Measurements from ENCODE around the gene SLC37A1.

SLC37A1 gene

DNA sequence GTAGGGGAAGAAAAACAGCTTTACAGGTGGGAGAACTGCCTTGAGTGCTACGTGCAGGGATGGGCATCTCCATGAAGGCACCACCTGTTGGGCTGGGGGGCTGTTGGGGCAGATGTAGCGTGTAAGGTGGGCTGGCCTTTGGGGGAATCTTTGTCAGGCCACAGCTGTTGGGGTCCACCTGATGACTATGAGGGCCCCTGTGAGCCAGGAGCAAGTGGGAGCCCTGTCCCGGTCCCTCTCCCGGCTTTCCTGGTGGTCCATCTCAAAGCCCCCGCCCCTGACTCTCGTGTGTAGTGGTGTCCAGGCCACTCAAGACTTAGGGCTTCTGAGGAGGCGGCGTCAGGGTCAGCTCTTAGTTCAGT lies 13.5 kb downstream of the SLC37A1 start:
- TF ChIP-seq ZFX (IDR thresholded peaks at IDR 0.05; ENCODE audit: borderline replicate concordance) (no peak), CTCF (IDR thresholded peaks at IDR 0.05) (no peak)
- no peak overlapping the region for H3K27ac ChIP-seq

GRCh38 chr21:42527489-42528158 lies 14.0 kb downstream of the SLC37A1 start:
- TF ChIP-seq ZFX (IDR thresholded peaks at IDR 0.05; ENCODE audit: borderline replicate concordance) (no peak), CTCF (IDR thresholded peaks at IDR 0.05) (no peak)
- no peak overlapping the region for H3K27ac ChIP-seq

DNA sequence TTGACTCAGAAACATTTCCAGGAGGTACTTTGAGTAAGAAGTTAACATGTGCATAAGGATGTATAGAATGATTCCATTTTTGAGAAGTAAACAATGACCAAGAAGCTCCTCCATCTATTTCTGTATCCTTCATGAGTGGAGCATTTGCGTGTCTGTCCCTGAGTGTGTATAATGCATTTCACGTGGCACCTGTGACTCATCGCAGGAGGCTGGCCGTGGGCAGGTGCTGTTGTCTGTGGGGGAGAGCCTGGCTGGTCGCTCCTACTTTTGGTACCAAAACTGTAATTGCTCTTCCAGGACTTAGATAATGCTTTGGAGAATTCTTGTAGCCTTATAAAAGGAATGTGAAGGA lies 16.5 kb downstream of the SLC37A1 start:
- no peak for TF ChIP-seq ZFX (IDR thresholded peaks at IDR 0.05; ENCODE audit: borderline replicate concordance)
- TF ChIP-seq CTCF (IDR thresholded peaks at IDR 0.05): no peak
- no peak overlapping the region for H3K27ac ChIP-seq

DNA sequence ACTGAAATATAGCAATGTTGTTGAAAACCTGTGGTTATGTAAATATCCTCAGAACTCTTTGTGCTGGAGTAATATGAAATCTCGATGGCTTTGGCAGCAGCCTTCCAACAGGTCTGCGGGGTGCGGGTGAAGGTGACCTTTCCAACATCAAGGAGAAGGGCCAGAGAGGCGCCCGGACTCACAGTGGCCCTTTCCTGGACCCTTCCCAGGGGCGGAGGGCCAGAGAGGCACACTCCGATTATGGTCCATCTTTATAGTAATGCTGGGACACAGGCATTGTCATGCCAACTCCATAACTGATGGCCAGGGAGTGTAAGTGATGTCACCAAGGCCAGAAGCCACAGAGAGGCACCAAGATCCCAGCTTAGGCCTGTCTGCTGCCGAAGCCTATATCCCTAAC lies 18.1 kb downstream of the SLC37A1 start:
- no peak overlapping the region for H3K27ac ChIP-seq
- no peak for TF ChIP-seq ZFX (IDR thresholded peaks at IDR 0.05; ENCODE audit: borderline replicate concordance)
- no peak for TF ChIP-seq CTCF (IDR thresholded peaks at IDR 0.05)

DNA sequence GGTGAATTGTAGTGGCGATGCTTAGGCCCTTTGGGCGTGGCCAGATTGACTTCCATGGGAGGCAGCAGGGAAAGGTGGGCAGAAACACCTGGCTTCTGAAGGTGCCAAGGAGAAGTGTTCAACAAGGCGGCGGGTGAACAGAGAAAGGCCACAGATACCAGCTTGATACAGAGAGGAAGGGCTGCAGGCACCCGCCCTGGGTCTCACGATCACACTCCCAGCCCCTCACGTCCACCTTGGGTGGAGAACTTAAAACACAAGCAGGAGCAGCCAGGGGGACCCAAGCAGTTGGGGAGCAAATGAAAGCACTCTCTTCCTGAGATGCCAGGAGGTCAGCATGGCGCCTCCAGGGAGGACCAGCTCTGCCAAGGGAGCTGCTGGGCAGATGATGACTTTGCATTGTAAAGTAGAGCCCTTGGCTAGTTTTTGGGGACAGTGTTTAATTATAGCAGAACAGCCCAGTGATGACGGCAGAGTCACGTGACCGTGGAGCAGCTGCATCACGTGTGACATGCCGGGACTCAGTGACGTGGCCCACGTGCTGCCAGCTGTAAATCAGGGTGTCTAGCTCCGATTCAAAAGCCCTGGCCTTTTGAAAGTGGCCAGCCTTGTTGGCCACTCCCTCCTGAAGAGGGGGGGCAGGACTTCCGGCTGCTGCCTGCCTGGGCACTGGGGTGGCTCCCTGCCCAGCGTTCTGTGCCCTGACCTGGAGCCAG lies 19.0 kb downstream of the SLC37A1 start:
- no peak for TF ChIP-seq CTCF (IDR thresholded peaks at IDR 0.05)
- no peak for TF ChIP-seq ZFX (IDR thresholded peaks at IDR 0.05; ENCODE audit: borderline replicate concordance)
- no peak overlapping the region for H3K27ac ChIP-seq

- no peak overlapping the region for H3K27ac ChIP-seq
- TF ChIP-seq ZFX (IDR thresholded peaks at IDR 0.05; ENCODE audit: borderline replicate concordance) (no peak), CTCF (IDR thresholded peaks at IDR 0.05) (no peak)
Measured at GRCh38 chr21:42533306-42533962, 19.8 kb downstream of the SLC37A1 start.

GRCh38 chr21:42533963-42534355 lies 20.3 kb downstream of the SLC37A1 start:
- no peak overlapping the region for H3K27ac ChIP-seq
- TF ChIP-seq ZFX (IDR thresholded peaks at IDR 0.05; ENCODE audit: borderline replicate concordance) (no peak), CTCF (IDR thresholded peaks at IDR 0.05) (no peak)

Measured in 22Rv1 (cell line).